Measurements from ENCODE around the gene SPINT2. TPM values are rescaled to one million over a fixed set of nuclear protein-coding genes. Genes with fewer than 3 reads are reported as not detected.
A peak's percentile ranks its signal among the peaks of the same experiment; 100 is the strongest.

SPINT2 gene
- total and polyA plus RNA-seq, 2 of the 13 experiments (the other 11 are each of a cell fraction or from before 2014, with no cell fraction given): 0.31 to 0.77 TPM

DNA sequence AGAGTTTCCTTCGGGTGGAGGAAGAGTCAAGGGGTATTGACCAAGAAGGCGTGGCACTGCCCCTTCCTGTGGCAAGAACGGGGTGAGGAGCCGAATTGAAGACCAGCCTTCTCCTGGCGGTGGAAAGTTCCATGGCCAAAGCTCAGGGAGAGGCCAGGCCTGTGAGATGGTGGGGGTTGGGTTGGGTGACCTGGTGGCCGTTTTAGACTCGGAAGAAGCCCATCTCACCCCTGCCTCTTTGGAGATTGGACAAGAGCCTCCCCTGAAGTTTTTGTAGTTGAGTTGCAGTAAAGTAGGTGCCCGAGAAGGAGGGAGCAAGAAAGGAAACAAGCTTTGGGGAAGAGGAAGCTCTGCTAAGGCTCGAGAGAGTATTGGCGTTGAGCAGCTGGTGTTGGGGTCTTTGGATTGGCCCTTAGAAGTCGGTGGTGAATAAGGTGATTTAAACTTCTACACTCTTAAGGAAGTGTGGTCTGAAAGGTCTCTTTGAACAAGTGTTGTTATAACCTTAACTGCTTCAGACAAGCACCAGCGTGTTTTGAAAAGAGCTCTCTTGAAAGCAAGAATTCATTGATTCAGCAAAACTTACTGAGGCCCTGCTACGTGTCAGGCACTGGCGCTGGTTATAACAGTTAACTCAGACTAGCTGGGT, 964 bp downstream of the SPINT2 start:
- POLR2A ChIA-PET: interaction anchor here (1.1 to 1.5 kb wide), 3 partner anchors 14 to 39 kb away, joined by 3 to 5 read pairs (median 3); partner anchors contain the start of gene C19orf33
- in situ Hi-C loops (cut with HindIII; ENCODE audit: extremely low pct_ligation_motif_present, low pct_unique_long_range_greater_than_20kb): no loop called here
- DNase-seq (ENCODE audit: low spot score) (no peak), FAIRE-seq (peak; percentile 12), ATAC-seq (no peak)
- Histone ChIP-seq H4K20me1 (ENCODE audit: insufficient read depth, low read length) (no peaks in the 10 kb centered on the region), H2AFZ (ENCODE audit: low read length) (no peak overlapping the region), H3K9ac (ENCODE audit: insufficient read depth, low read depth, low read length) (no peak overlapping the region), H3K79me2 (ENCODE audit: insufficient read depth, low read length) (no peaks in the 10 kb centered on the region), H3K4me2 (ENCODE audit: low read depth, low read length) (peak overlapping the region; percentile 65), H3K36me3 (replicated peaks in 1 of 2; ENCODE audit: control insufficient read depth in 1 of 2, insufficient read depth in 2 of 2, low read length in 2 of 2) (no peaks in the 10 kb centered on the region), H3K9me3 (ENCODE audit: low read length) (no peaks in the 10 kb centered on the region), H3K27me3 (ENCODE audit: control insufficient read depth in 1 of 2, insufficient read depth in 2 of 2, low read length in 2 of 2) (peaks cover 0 to 6% of the 10 kb centered on the region in 2 experiments; a peak in 2 of 5 replicates), H3K27ac (ENCODE audit: extremely low read length, insufficient read depth, low read length) (no peak overlapping the region), H3K4me1 (ENCODE audit: insufficient read depth, low read length) (peaks cover 73% of the 10 kb centered on the region), H3K4me3 (replicated peaks in 1 of 3; ENCODE audit: insufficient read depth in 1 of 3, low read depth in 2 of 3, low read length in 3 of 3) (peak overlapping the region in 2 of 3 experiments; percentile 19 to 41; a peak in 2 of 6 replicates)
- whole genome bisulfite sequencing (ENCODE audit: low lambda C conversion rate): 26% methylated on average over 14 of the region's 14 CpGs
- CTCF ChIA-PET (ENCODE audit: low intra/inter-chr PET ratio, low total read pairs): no interaction called here
- TF ChIP-seq HDAC1 (CRISPR knock-in tag; IDR thresholded peaks at IDR 0.05) (no peak), MAFF (IDR thresholded peaks at IDR 0.05; ENCODE audit: low read depth, low read length) (peak; percentile 43), MAFK (conservative IDR thresholded peaks at IDR 0.05 in 1 of 2, IDR thresholded peaks at IDR 0.05 in 1 of 2; ENCODE audit: low read length in 2 of 2) (peak; percentile 58 to 60), GATAD2A (CRISPR knock-in tag; IDR thresholded peaks at IDR 0.05) (0 out of 2 replicates have a peak, but pooled peaks have one; percentile 3)
- TF ChIP-seq, protein P1, sequence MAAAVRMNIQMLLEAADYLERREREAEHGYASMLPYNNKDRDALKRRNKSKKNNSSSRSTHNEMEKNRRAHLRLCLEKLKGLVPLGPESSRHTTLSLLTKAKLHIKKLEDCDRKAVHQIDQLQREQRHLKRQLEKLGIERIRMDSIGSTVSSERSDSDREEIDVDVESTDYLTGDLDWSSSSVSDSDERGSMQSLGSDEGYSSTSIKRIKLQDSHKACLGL (CRISPR knock-in tag; IDR thresholded peaks at IDR 0.05): no peak
- BruUV-seq (replicated peaks): no TSS peak
- intact Hi-C loops (cut with micrococcal nuclease; ENCODE audit: unreplicated experiment): no loop called here

DNA sequence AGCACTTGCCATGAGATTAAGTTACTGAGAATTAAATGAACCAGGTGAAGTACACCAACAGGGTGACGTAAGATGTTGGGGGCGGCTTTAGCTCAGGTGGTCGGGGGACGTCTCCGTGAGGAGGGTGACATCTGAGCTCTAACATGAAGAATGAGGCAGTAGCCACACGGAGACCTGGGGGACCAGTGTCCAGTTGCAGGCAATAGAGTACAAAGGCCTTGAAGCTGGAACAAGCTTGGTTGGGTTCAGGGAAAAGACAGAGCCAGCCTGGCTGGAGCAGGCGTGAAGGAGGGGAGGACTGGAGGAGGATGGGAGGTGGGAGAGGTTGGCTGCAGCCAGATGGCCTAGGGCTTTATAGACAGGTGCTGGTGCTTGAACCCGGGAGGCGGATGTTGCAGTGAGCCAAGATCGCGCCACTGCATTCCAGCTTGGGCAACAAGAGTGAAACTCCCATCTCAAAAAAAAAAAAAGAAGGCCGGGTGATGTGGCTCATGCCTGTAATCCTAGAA, 1.6 kb downstream of the SPINT2 start:
- peaks cover 76% of the 10 kb centered on the region for H3K4me1 ChIP-seq (ENCODE audit: insufficient read depth, low read length)
- CTCF ChIA-PET (ENCODE audit: low intra/inter-chr PET ratio, low total read pairs): no interaction called here
- peak; percentile 29; the same call in 2 of the 3 replicates for ATAC-seq
- peak overlapping the region; percentile 65 for H3K4me2 ChIP-seq (ENCODE audit: low read depth, low read length)
- H4K20me1 ChIP-seq (ENCODE audit: insufficient read depth, low read length): no peaks in the 10 kb centered on the region
- intact Hi-C loops (cut with micrococcal nuclease; ENCODE audit: unreplicated experiment) (no loop called here), in situ Hi-C loops (cut with HindIII; ENCODE audit: extremely low pct_ligation_motif_present, low pct_unique_long_range_greater_than_20kb) (no loop called here)
- FAIRE-seq: no peak
- peaks cover 0 to 6% of the 10 kb centered on the region in 2 experiments; a peak in 2 of 5 replicates for H3K27me3 ChIP-seq (ENCODE audit: control insufficient read depth in 1 of 2, insufficient read depth in 2 of 2, low read length in 2 of 2)
- no peaks in the 10 kb centered on the region for H3K9me3 ChIP-seq (ENCODE audit: low read length)
- WGBS (ENCODE audit: low lambda C conversion rate): 43% methylated on average over 12 of the region's 12 CpGs
- H3K79me2 ChIP-seq (ENCODE audit: insufficient read depth, low read length): no peaks in the 10 kb centered on the region
- peak overlapping the region in 1 of 3 experiments; percentile 41; a peak in 1 of 6 replicates for H3K4me3 ChIP-seq (replicated peaks in 1 of 3; ENCODE audit: insufficient read depth in 1 of 3, low read depth in 2 of 3, low read length in 3 of 3)
- H3K27ac ChIP-seq (ENCODE audit: extremely low read length, insufficient read depth, low read length): no peak overlapping the region
- H2AFZ ChIP-seq (ENCODE audit: low read length): no peak overlapping the region
- no TSS peak for BruUV-seq (replicated peaks)
- no peak for DNase-seq (ENCODE audit: low spot score)
- H3K9ac ChIP-seq (ENCODE audit: insufficient read depth, low read depth, low read length): no peak overlapping the region
- H3K36me3 ChIP-seq (replicated peaks in 1 of 2; ENCODE audit: control insufficient read depth in 1 of 2, insufficient read depth in 2 of 2, low read length in 2 of 2): no peaks in the 10 kb centered on the region
- POLR2A ChIA-PET: interaction anchor here (1.1 to 1.5 kb wide), 3 partner anchors 15 to 38 kb away, joined by 3 to 5 read pairs (median 3); partner anchors contain the start of gene C19orf33
- no peak for TF ChIP-seq HDAC1 (CRISPR knock-in tag; IDR thresholded peaks at IDR 0.05)
- TF ChIP-seq ZBTB3 (CRISPR knock-in tag; IDR thresholded peaks at IDR 0.05; ENCODE audit: borderline replicate concordance, low read depth): no peak
- TF ChIP-seq, protein P2, sequence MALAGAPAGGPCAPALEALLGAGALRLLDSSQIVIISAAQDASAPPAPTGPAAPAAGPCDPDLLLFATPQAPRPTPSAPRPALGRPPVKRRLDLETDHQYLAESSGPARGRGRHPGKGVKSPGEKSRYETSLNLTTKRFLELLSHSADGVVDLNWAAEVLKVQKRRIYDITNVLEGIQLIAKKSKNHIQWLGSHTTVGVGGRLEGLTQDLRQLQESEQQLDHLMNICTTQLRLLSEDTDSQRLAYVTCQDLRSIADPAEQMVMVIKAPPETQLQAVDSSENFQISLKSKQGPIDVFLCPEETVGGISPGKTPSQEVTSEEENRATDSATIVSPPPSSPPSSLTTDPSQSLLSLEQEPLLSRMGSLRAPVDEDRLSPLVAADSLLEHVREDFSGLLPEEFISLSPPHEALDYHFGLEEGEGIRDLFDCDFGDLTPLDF (CRISPR knock-in tag; IDR thresholded peaks at IDR 0.05): no peak
- TF ChIP-seq, protein P3, sequence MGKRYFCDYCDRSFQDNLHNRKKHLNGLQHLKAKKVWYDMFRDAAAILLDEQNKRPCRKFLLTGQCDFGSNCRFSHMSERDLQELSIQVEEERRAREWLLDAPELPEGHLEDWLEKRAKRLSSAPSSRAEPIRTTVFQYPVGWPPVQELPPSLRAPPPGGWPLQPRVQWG (CRISPR knock-in tag; IDR thresholded peaks at IDR 0.05; ENCODE audit: borderline replicate concordance, low read depth): no peak
- no peak for TF ChIP-seq ZNF83 (CRISPR knock-in tag; IDR thresholded peaks at IDR 0.05; ENCODE audit: borderline replicate concordance)
- TF ChIP-seq ZNF605 (CRISPR knock-in tag; IDR thresholded peaks at IDR 0.05): no peak
